ENCODE data around the gene CLK1.

Gene CLK1

GRCh38 chr2:200845194-200845593 is 19.3 kb downstream of the CLK1 start:
- H3K9me3 ChIP-seq (replicated peaks in 1 of 11) = no peaks in the 10 kb centered on the region
- H3K9ac ChIP-seq = no peak overlapping the region
- H3K4me1 ChIP-seq = 0 out of 20 replicates have a peak, but pooled peaks cover 0 to 3% (median 0%) of the 10 kb centered on the region in 10 experiments
- H3K27me3 ChIP-seq = no peaks in the 10 kb centered on the region
- no peak overlapping the region for H3K4me2 ChIP-seq
- no peak for TF ChIP-seq Cebpa-rat (IDR thresholded peaks at IDR 0.05)
- no peak overlapping the region for H3K4me3 ChIP-seq
- H3K27ac ChIP-seq = no peak overlapping the region
- H3K36me3 ChIP-seq = peaks cover 0 to 4% (median under 1%) of the 10 kb centered on the region in 11 experiments; a peak in 6 of 22 replicates
- H4K20me1 ChIP-seq = peaks cover 0 to 14% (median 4%) of the 10 kb centered on the region in 11 experiments; a peak in 8 of 22 replicates

GRCh38 chr2:200843993-200844948 is 20.2 kb downstream of the CLK1 start:
- Histone ChIP-seq H3K27me3 (no peaks in the 10 kb centered on the region), H3K9ac (no peak overlapping the region), H3K9me3 (replicated peaks in 1 of 11) (peaks cover 0 to 6% (median 0%) of the 10 kb centered on the region in 11 experiments; a peak in 2 of 22 replicates), H3K4me2 (no peak overlapping the region), H3K4me1 (no peaks in the 10 kb centered on the region), H3K4me3 (no peak overlapping the region), H3K36me3 (no peaks in the 10 kb centered on the region), H3K27ac (no peak overlapping the region), H4K20me1 (peaks cover 0 to 5% (median 0%) of the 10 kb centered on the region in 11 experiments; a peak in 2 of 22 replicates)
- TF ChIP-seq Cebpa-rat (IDR thresholded peaks at IDR 0.05) = no peak

GRCh38 chr2:200839513-200839912 is 24.9 kb downstream of the CLK1 start:
- Histone ChIP-seq H3K4me3 (no peak overlapping the region), H3K9me3 (replicated peaks in 1 of 11) (peaks cover 17 to 42% (median 34%) of the 10 kb centered on the region in 11 experiments), H3K4me2 (no peak overlapping the region), H3K27me3 (no peaks in the 10 kb centered on the region), H3K9ac (no peak overlapping the region), H4K20me1 (no peaks in the 10 kb centered on the region), H3K4me1 (no peaks in the 10 kb centered on the region), H3K36me3 (no peaks in the 10 kb centered on the region), H3K27ac (no peak overlapping the region)
- TF ChIP-seq Cebpa-rat (IDR thresholded peaks at IDR 0.05) = no peak

- peaks cover 0 to 3% (median 0%) of the 10 kb centered on the region in 10 experiments; a peak in 1 of 20 replicates for H3K4me1 ChIP-seq
- H3K4me3 ChIP-seq = no peak overlapping the region
- no peaks in the 10 kb centered on the region for H3K36me3 ChIP-seq
- no peaks in the 10 kb centered on the region for H3K27me3 ChIP-seq
- H4K20me1 ChIP-seq = no peaks in the 10 kb centered on the region
- H3K9me3 ChIP-seq (replicated peaks in 1 of 11) = peaks cover 17 to 41% (median 34%) of the 10 kb centered on the region in 11 experiments
- no peak for TF ChIP-seq Cebpa-rat (IDR thresholded peaks at IDR 0.05)
- no peak overlapping the region for H3K9ac ChIP-seq
- no peak overlapping the region for H3K27ac ChIP-seq
- no peak overlapping the region for H3K4me2 ChIP-seq
These were observed 29.8 kb downstream of the CLK1 start for GRCh38 chr2:200834701-200835100.

GRCh38 chr2:200829258-200829655 is 35.2 kb downstream of the CLK1 start:
- Histone ChIP-seq H4K20me1 (no peaks in the 10 kb centered on the region; a peak in 1 of 22 replicates), H3K4me1 (peaks cover 0 to 3% (median 0%) of the 10 kb centered on the region in 10 experiments; a peak in 1 of 20 replicates), H3K9ac (no peak overlapping the region), H3K4me2 (no peak overlapping the region), H3K27ac (no peak overlapping the region), H3K9me3 (replicated peaks in 1 of 11) (no peaks in the 10 kb centered on the region), H3K27me3 (no peaks in the 10 kb centered on the region), H3K4me3 (no peak overlapping the region), H3K36me3 (peaks cover 8 to 29% (median 13%) of the 10 kb centered on the region in 11 experiments; a peak in 18 of 22 replicates)
- no peak for TF ChIP-seq Cebpa-rat (IDR thresholded peaks at IDR 0.05)

- Histone ChIP-seq H3K9me3 (replicated peaks in 1 of 11) (no peaks in the 10 kb centered on the region), H4K20me1 (no peaks in the 10 kb centered on the region; a peak in 1 of 22 replicates), H3K4me3 (no peak overlapping the region), H3K27ac (no peak overlapping the region), H3K27me3 (no peaks in the 10 kb centered on the region), H3K4me2 (no peak overlapping the region), H3K4me1 (peaks cover 0 to 3% (median 0%) of the 10 kb centered on the region in 10 experiments; a peak in 1 of 20 replicates), H3K9ac (no peak overlapping the region), H3K36me3 (peaks cover 13 to 34% (median 18%) of the 10 kb centered on the region in 11 experiments; a peak in 18 of 22 replicates)
- TF ChIP-seq Cebpa-rat (IDR thresholded peaks at IDR 0.05) = no peak
These were observed 35.7 kb downstream of the CLK1 start for GRCh38 chr2:200828572-200829257.

GRCh38 chr2:200828104-200828503 is 36.4 kb downstream of the CLK1 start:
- TF ChIP-seq Cebpa-rat (IDR thresholded peaks at IDR 0.05) = no peak
- H3K4me3 ChIP-seq = no peak overlapping the region
- H3K4me2 ChIP-seq = no peak overlapping the region
- H3K9me3 ChIP-seq (replicated peaks in 1 of 11) = no peaks in the 10 kb centered on the region
- H3K9ac ChIP-seq = no peak overlapping the region
- H3K27me3 ChIP-seq = no peaks in the 10 kb centered on the region
- H3K36me3 ChIP-seq = peaks cover 13 to 35% (median 19%) of the 10 kb centered on the region in 11 experiments; a peak in 18 of 22 replicates
- no peak overlapping the region for H3K27ac ChIP-seq
- peaks cover 0 to 3% (median 0%) of the 10 kb centered on the region in 10 experiments; a peak in 1 of 20 replicates for H3K4me1 ChIP-seq
- no peaks in the 10 kb centered on the region; a peak in 1 of 22 replicates for H4K20me1 ChIP-seq

GRCh38 chr2:200821686-200822245 is 42.7 kb downstream of the CLK1 start:
- Histone ChIP-seq H3K36me3 (peaks cover 66 to 84% (median 72%) of the 10 kb centered on the region in 11 experiments), H3K27ac (no peak overlapping the region), H3K4me3 (no peak overlapping the region), H4K20me1 (peaks cover 3 to 50% (median 31%) of the 10 kb centered on the region in 11 experiments; a peak in 18 of 22 replicates), H3K4me1 (peaks cover 0 to 24% (median 0%) of the 10 kb centered on the region in 10 experiments; a peak in 7 of 20 replicates), H3K9me3 (replicated peaks in 1 of 11) (no peaks in the 10 kb centered on the region), H3K9ac (no peak overlapping the region), H3K27me3 (no peaks in the 10 kb centered on the region), H3K4me2 (no peak overlapping the region)
- no peak for TF ChIP-seq Cebpa-rat (IDR thresholded peaks at IDR 0.05)

Data from BLaER1 treated with 17β-estradiol and CSF1 and Interleukin-3, amounts not matched to agents 10 nM and 100 nM (cell line).